A549 (cell line): ENCODE results near the gene QPCT. TPM values are rescaled to one million over a fixed set of nuclear protein-coding genes. Genes with fewer than 3 reads are reported as not detected.

Experiments used
- ATAC-seq, 2 experiments: fragments of 200-7000 bp in 1 of 2; fragments of >200 bp in 1 of 2; cut with Nextera tagmentation in 1 of 2; cut with Tn5 transposase in 1 of 2; 3 replicates each; pipeline versions ENCODE4 v1.8.0 to v1.9.1; 2018 to 2020; ENCODE audit warnings: mild to moderate bottlenecking in 1 of 2, moderate library complexity in 1 of 2
- CTCF ChIA-PET: fragments of 300-600 bp; sonication (Branson Sonifier 250); formaldehyde crosslinking; extraction: SDS; loops from one replicate; lab custom pipeline; 2021; ENCODE audit warnings: antibody characterized with exemption, inconsistent platforms; lab: Yijun Ruan, JAX
- POLR2A ChIA-PET: fragments of 350-600 bp; formaldehyde crosslinking; extraction: SDS; loops from one replicate; lab custom pipeline; 2021; ENCODE audit warnings: antibody characterized with exemption, inconsistent platforms; lab: Yijun Ruan, JAX
- DNase-seq, 2 experiments: peaks; one replicate each; pipeline versions ENCODE4 v3.0.0 to v3.0.0-alpha.2; 2011 to 2016; ENCODE audit warnings: low read depth in 1 of 2, low spot score in 1 of 2
- FAIRE-seq: peaks from 2 replicates; lab custom pipeline; 2011; peaks lifted over from hg19 to GRCh38; lab: Jason Lieb, UNC
- H3K27ac ChIP-seq, 2 experiments: fragments of >200 bp; sonication (Bioruptor Twin); formaldehyde crosslinking; 3 replicates each; pipeline ENCODE4 v1.5.1; 2016 to 2017
- H3K4me1 ChIP-seq: fragments of >200 bp; sonication (Bioruptor Twin); formaldehyde crosslinking; 3 replicates; pipeline ENCODE4 v1.6.1; 2016
- H3K4me2 ChIP-seq: fragments of >200 bp; sonication (Bioruptor Twin); formaldehyde crosslinking; 3 replicates; pipeline ENCODE4 v1.6.1; 2016
- H3K4me3 ChIP-seq: fragments of >200 bp; sonication (Bioruptor Twin); formaldehyde crosslinking; 3 replicates; pipeline ENCODE4 v1.5.1; 2016
- H3K9me3 ChIP-seq: fragments of >200 bp; sonication (Bioruptor Twin); formaldehyde crosslinking; 3 replicates; pipeline ENCODE4 v1.6.1; 2016
- CBX2 ChIP-seq: fragments of 200-600 bp; sonication (generic); IDR thresholded peaks from 2 replicates; pipeline ENCODE4 v1.6.1; 2016; ENCODE audit warnings: low read depth, mild to moderate bottlenecking, borderline replicate concordance
- CHD2 ChIP-seq: fragments of 150-350 bp; IDR thresholded peaks from 2 replicates; pipeline ENCODE4 v1.6.1; 2014; ENCODE audit warnings: low read length; ENCODE audit not compliant: partially characterized antibody
- EHMT2 ChIP-seq: fragments of 200-600 bp; sonication (generic); IDR thresholded peaks from 2 replicates; pipeline ENCODE4 v1.6.1; 2016; ENCODE audit warnings: antibody characterized with exemption, low read depth, mild to moderate bottlenecking, moderate library complexity
- FOSB ChIP-seq: fragments of 250-450 bp; sonication (Bioruptor Pico); IDR thresholded peaks from 2 replicates; pipeline ENCODE4 v1.5.0; 2020; ENCODE audit warnings: mild to moderate bottlenecking, moderate library complexity
- FOXS1 ChIP-seq: fragments of 250-450 bp; sonication (Bioruptor Pico); IDR thresholded peaks from 2 replicates; pipeline ENCODE4 v1.5.0; 2020; ENCODE audit warnings: mild to moderate bottlenecking, moderate library complexity
- JUNB ChIP-seq: fragments of >200 bp; sonication (Bioruptor Twin); formaldehyde crosslinking; IDR thresholded peaks from 2 replicates; pipeline ENCODE4 v1.6.1; 2016
- KDM5A ChIP-seq: fragments of 200-600 bp; sonication (generic); IDR thresholded peaks from 2 replicates; pipeline ENCODE4 v1.6.1; 2016; ENCODE audit warnings: antibody characterized with exemption, mild to moderate bottlenecking
- MAZ ChIP-seq: fragments of 150-350 bp; IDR thresholded peaks from 2 replicates; pipeline ENCODE4 v1.6.1; 2014; ENCODE audit warnings: antibody characterized with exemption, low read depth, low read length, borderline replicate concordance
- POLR2AphosphoS2 ChIP-seq: conservative IDR thresholded peaks from 2 replicates; pipeline ENCODE4 v1.6.1; 2012; ENCODE audit warnings: low read length, improper control_type of control experiment, inconsistent platforms
- RARB ChIP-seq: fragments of 250-450 bp; sonication (Bioruptor Pico); IDR thresholded peaks from 2 replicates; pipeline ENCODE4 v1.8.0; 2021; ENCODE audit warnings: mild to moderate bottlenecking, moderate library complexity
- RNF2 ChIP-seq: fragments of 200-600 bp; sonication (generic); IDR thresholded peaks from 2 replicates; pipeline ENCODE4 v1.6.1; 2016; ENCODE audit warnings: low read depth, mild to moderate bottlenecking, antibody characterized with exemption, moderate library complexity, borderline replicate concordance
- SREBF2 ChIP-seq: fragments of 450-650 bp; IDR thresholded peaks from 2 replicates; pipeline ENCODE4 v1.6.1; 2014; ENCODE audit warnings: mild to moderate bottlenecking, moderate library complexity
- ZC3H11A ChIP-seq: fragments of 450-650 bp; IDR thresholded peaks from 2 replicates; pipeline ENCODE4 v1.6.1; 2014; ENCODE audit warnings: antibody characterized with exemption, mild to moderate bottlenecking
- ZFP36 ChIP-seq: fragments of 450-650 bp; IDR thresholded peaks from 2 replicates; pipeline ENCODE4 v1.6.1; 2014; ENCODE audit warnings: borderline replicate concordance; ENCODE audit not compliant: partially characterized antibody
- ZSCAN20 ChIP-seq: fragments of 250-450 bp; sonication (Bioruptor Pico); IDR thresholded peaks from 2 replicates; pipeline ENCODE4 v1.8.0; 2022; ENCODE audit warnings: mild to moderate bottlenecking, moderate library complexity
- WGBS: methylation state at CpG from one replicate; pipeline ENCODE4 v1.1.6; 2017; ENCODE audit errors: missing lambda C conversion rate; 5-methylcytosine and 5-hydroxymethylcytosine counted together
- polyA plus RNA-seq, 4 experiments: library from polyadenylated mRNA; depleted of rRNA in 3 of 4; stranded (reverse); fragments of >200 nt; fragmentation: RNase III in 1 of 4; extraction: RNeasy Plus Mini Kit Qiagen cat#74134 plus additional on column Dnase treatment in 1 of 4; gene quantifications; 2 replicates in 3 of 4; 3 replicates in 1 of 4; pipeline ENCODE4 v1.2.3, GENCODE V29; 2011 to 2017
- TF ChIP-seq, protein P1 (sequence below): fragments of >200 bp; sonication (Bioruptor Twin); formaldehyde crosslinking; IDR thresholded peaks from 3 replicates; pipeline ENCODE4 v1.6.1; 2016
- TF ChIP-seq, protein P2 (sequence below): fragments of 150-350 bp; IDR thresholded peaks from 2 replicates; pipeline ENCODE4 v1.6.1; 2014; ENCODE audit warnings: low read depth, mild to moderate bottlenecking, low read length
- TF ChIP-seq, protein P3 (sequence below): IDR thresholded peaks from 2 replicates; pipeline ENCODE4 v1.6.1; 2012; ENCODE audit warnings: low read depth, borderline replicate concordance
- TF ChIP-seq, protein P4 (sequence below): fragments of >200 bp; sonication (Bioruptor Twin); formaldehyde crosslinking; IDR thresholded peaks from 2 replicates; pipeline ENCODE4 v1.6.1; 2016

QPCT gene
- polyA plus RNA-seq, 2 of the 4 experiments (the other 2 are of a cell fraction): 20.0 to 42.7 TPM

DNA sequence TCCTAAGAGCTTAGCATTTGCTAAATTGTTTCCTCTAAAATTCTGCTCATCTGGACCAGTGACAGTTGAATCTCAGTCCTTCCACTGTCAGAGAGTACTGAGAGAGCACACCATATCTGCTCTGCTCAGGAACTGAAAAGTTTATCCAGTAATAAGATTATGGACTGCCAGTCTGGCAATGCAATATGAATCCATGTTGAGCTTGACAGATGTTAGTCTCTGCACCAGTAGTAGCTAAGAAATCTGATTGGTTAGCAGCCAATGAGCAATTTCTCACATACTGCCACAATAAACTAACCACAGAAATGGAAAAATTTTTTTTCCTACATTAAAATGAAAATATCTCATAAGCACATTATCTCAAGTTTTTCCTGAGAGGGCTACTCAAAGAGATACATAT lies 22.1 kb upstream of the QPCT start (continued):
- TF ChIP-seq KDM5A (no peak), POLR2AphosphoS2 (no peak), CBX2 (no peak), SREBF2 (no peak)
- TF ChIP-seq, protein P1, sequence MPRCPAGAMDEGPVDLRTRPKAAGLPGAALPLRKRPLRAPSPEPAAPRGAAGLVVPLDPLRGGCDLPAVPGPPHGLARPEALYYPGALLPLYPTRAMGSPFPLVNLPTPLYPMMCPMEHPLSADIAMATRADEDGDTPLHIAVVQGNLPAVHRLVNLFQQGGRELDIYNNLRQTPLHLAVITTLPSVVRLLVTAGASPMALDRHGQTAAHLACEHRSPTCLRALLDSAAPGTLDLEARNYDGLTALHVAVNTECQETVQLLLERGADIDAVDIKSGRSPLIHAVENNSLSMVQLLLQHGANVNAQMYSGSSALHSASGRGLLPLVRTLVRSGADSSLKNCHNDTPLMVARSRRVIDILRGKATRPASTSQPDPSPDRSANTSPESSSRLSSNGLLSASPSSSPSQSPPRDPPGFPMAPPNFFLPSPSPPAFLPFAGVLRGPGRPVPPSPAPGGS: no peak
- TF ChIP-seq, protein P2, sequence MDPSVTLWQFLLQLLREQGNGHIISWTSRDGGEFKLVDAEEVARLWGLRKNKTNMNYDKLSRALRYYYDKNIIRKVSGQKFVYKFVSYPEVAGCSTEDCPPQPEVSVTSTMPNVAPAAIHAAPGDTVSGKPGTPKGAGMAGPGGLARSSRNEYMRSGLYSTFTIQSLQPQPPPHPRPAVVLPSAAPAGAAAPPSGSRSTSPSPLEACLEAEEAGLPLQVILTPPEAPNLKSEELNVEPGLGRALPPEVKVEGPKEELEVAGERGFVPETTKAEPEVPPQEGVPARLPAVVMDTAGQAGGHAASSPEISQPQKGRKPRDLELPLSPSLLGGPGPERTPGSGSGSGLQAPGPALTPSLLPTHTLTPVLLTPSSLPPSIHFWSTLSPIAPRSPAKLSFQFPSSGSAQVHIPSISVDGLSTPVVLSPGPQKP: no peak
- TF ChIP-seq, all 56 proteins: peak for 0

DNA sequence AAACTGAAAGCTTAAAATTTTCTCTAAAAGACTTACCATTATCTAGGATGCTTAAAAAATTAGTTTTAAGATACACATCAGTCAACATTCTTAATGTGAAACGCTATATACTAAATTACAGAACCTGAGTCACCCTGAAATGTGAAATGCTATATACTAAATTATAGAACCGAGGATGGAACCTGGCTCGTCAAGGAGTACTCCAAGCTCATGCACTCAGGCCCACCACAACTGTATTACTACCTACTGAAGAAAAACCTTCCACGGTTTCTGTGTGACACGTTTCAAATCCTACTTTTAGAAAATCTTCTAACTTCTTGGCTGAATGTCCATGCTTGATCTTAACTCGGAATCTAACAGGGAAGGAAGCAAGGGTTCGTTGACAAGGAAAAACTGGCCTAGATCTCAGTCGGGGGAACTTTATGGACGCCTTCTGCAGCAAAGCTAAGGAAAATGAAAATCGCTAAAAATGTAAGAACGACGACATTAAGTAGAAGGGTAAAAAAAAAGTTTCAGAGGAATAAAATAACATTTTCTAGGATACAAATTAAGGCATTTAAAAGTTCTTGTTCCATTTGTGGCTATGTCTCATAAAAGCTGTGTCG lies 21.2 kb upstream of the QPCT start:
- no peak for ATAC-seq
- no peak for FAIRE-seq
- peak overlapping the region in 1 of 2 experiments; percentile 95; a peak in 3 of 6 replicates for H3K27ac ChIP-seq
- TF ChIP-seq CHD2 (no peak), ZSCAN20 (no peak), RNF2 (no peak), RARB (CRISPR knock-in tag) (no peak), JUNB (no peak), POLR2AphosphoS2 (no peak), MAZ (no peak)
- TF ChIP-seq, all 56 proteins: peak for 0
- DNase-seq: no peak
- peak overlapping the region; percentile 71 for H3K4me3 ChIP-seq
- H3K4me1 ChIP-seq: peaks cover 9% of the 10 kb centered on the region
- no peaks in the 10 kb centered on the region for H3K9me3 ChIP-seq
- peak overlapping the region; percentile 72 for H3K4me2 ChIP-seq
- 84% methylated on average over 13 of the region's 13 CpGs for WGBS
- ChIA-PET CTCF (interaction anchor here (0.9 to 2.6 kb wide), 3 partner anchors 20 to 567 kb away, joined by 3 to 9 read pairs (median 3); partner anchors contain the start of gene QPCT), POLR2A (no interaction called here)

DNA sequence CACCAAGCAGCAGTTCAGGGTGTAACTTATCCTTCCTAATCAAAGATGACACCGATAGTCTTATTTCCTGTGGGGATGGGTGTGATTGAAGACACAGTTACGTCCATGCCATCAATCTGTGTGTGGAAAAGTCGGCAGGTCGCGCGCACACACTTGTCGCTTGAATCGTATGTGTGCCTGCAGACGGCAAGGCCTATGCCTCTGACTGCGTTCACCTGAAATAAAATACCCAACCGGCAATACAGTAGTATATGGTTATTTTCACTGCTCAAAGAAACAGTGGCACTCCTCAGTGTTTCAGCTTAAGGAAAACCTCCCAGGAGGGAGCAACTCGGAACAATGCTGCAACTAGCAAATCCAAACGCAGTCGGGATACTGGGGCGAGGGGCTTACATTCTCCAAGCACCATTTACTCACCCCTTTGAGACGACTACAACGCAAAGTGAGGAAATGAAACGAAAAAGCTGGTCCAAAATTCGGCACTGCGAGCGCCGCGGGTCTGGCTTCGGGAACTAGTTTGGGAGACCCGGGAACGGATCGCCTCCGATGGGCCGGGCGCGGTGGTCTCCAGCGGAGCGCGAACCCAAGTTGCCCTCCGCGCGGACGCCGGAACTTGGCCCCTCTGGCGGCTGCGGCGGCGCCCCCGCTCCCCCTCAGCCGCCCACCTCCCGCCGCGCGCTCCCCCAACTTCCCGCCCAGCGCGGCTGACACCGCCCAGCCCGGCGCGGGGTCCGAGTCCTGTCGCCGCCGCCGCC lies 20.5 kb upstream of the QPCT start:
- Histone ChIP-seq H3K4me3 (peak overlapping the region; percentile 71), H3K4me1 (peaks cover 9% of the 10 kb centered on the region), H3K4me2 (peak overlapping the region; percentile 72), H3K27ac (peak overlapping the region; percentile 81 to 95), H3K9me3 (no peaks in the 10 kb centered on the region)
- WGBS: 12% methylated on average over 40 of the region's 61 CpGs
- ChIA-PET CTCF (interaction anchor here (0.9 to 2.6 kb wide), 5 partner anchors 15 to 566 kb away, joined by 3 to 9 read pairs (median 3); partner anchors contain the start of gene QPCT), POLR2A (no interaction called here)
- no peak for TF ChIP-seq ZC3H11A
- TF ChIP-seq FOSB (CRISPR knock-in tag): no peak
- TF ChIP-seq, protein P3, sequence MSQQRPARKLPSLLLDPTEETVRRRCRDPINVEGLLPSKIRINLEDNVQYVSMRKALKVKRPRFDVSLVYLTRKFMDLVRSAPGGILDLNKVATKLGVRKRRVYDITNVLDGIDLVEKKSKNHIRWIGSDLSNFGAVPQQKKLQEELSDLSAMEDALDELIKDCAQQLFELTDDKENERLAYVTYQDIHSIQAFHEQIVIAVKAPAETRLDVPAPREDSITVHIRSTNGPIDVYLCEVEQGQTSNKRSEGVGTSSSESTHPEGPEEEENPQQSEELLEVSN: peak; percentile 10; the same call in 1 of the 2 replicates
- TF ChIP-seq ZFP36: no peak
- no peak for TF ChIP-seq FOXS1
- TF ChIP-seq RNF2: no peak
- TF ChIP-seq EHMT2: no peak
- TF ChIP-seq, protein P4, sequence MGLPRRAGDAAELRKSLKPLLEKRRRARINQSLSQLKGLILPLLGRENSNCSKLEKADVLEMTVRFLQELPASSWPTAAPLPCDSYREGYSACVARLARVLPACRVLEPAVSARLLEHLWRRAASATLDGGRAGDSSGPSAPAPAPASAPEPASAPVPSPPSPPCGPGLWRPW: no peak
- DNase-seq (peak in 1 of 2 experiments; percentile 27), ATAC-seq (peak; percentile 19 to 41; a peak in 5 of 6 replicates), FAIRE-seq (no peak)
